Amniotic stem cell (primary cell): ENCODE data around the gene SERPINA4.
"Not testable (repeated sequence)": the region's sequence is repeated elsewhere in the genome, so short reads cannot be mapped to it uniquely, and the experiment has no call there.

Source experiments
- DNase-seq: peaks from one replicate; lab custom pipeline; 2025; lab: John Stamatoyannopoulos, UW

The SERPINA4 gene

DNA sequence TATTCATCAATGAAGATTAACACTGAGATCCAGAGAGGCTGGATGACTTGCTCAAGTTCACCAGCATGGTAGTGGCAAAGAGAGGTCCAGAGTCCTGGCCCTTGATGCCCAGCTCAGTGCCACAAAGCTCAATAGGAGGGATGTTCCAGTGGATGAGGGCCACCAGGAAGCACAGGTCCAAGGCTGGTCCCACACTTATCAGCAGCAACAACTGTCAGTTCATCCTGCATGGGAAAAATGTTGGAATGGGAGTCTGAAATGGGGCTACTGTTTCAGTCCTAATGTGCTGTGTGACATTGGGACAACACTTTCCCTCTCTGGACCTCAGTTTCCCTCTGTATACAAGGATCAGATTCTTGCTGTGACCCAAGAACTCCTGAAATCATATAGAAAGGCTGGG, 31.2 kb downstream of the SERPINA4 start:
- DNase-seq = no peak

DNA sequence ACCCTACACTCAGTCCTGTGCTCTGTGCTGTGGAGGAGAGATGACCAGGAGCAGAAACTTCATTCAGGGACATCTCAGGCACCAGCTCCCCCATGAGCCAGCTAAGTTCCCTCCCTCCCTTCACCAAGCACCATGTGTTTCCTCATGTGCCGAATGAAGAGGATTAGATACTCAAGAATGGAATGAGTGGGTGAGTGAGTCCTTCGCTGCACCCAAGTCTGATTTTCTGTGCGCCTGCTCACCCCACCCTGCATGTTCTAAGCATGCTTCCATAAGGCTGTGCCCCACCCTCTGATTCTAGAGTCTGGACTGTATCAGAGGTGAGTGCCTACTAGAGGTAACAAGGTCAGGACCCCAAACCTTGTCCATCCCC, 32.1 kb downstream of the SERPINA4 start:
- DNase-seq = no peak

DNA sequence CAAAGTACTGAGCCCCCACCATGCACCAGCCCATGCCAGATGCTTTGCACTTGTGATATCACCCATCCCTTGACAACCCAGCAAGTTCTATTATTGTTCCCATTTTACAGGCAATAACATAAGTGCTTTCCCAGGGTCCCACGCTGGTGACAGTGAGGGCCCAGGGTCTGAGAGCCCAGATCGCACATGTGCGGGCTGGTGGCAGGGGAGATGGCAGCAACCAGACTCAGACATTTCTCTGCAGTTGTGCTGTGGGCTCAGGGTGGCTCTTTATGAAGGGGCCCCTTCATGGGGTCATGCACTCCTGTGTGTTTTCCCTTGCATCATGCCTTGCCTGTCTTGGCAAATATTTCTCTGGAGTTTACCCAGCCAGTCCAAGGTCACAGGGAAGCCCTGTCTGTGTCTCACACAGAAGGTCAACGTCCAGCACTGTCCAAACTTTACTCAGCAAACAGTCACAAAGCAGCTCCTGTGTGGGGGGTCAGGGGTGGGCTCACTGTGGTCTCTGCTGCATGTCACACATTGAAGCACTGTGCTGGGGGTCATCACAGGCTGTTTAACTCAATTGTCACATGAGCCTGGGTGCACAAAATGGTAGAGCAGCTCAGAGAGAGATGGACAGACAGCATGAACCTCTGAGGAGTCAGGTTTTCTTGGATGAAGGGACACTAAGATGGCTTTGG, 32.6 kb downstream of the SERPINA4 start:
- DNase-seq = no peak

DNA sequence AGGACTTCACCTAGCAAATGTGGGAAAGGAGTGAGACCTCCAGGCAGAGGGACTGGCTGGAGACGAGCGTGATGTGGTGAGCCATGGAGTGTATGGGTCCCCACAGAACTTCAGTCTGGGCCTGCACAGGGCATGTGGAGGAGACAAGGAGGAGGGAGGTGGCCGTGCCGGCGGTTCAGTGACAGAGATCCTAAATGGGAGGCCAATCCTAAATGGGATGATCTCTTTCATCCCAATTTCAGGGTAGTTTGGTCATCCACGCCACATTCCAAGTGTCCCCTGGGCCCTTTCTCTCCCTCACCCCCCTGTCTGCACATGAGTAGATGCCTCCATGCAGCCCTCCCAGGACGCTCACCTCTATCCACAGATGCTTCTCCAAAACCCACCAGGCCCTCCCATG, 33.2 kb downstream of the SERPINA4 start:
- DNase-seq = no peak

DNA sequence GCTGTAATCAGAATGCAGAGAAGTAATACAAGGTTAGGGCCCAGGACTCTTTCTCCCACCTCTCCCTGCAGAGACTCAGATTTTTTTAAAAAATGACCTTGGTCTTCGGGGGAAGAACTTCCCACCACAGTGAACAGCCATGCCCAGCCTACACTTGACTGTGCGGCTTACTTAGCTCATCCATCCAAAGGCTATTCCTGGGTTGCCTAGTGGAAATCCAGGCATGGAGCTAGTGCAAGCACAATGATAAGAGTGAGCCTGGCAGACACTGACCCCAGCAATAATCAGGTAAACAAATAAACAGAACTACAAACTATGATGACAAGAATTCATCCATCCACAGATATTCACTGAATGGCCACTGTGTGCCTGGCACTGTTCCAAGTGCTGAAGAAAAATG, 34.7 kb downstream of the SERPINA4 start:
- no peak for DNase-seq

DNA sequence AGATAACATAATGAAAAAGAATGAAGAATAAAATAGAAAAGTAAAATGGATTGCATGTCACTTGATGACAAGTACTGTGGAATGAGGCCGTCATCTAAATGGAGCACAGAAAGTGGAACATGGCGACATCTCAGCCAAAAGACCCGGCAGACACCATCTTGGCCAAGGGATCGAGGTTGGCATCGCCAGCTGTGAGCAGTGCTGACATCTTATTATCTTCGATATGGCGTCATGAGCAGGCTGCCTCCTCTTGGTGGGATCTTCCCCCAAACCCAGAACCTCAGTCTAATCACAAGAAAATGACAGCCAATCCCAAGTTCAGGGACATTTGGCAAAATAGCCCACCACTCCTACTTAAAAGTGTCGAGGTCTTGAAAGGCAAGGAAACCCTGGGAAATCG, 35.1 kb downstream of the SERPINA4 start:
- no peak for DNase-seq

DNA sequence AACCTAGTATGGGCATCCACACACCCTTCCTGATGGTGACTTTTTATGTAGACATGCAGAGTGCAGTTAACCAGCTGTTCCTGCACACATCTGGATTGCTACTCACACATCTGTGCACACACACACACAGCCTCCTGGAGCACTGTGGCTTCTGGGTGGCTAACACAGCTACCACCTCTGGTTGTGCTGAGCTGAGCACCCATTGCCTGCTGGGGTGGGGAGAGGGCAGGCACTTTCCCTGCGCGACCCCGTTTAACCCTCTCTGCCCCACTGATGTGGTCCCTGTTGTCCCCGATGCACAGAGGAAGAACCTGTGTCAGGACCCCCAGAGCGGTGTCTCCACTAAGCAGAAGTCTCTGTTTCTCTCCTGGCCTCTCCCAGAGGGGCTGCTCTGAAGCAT, 36.5 kb downstream of the SERPINA4 start:
- no peak for DNase-seq

DNA sequence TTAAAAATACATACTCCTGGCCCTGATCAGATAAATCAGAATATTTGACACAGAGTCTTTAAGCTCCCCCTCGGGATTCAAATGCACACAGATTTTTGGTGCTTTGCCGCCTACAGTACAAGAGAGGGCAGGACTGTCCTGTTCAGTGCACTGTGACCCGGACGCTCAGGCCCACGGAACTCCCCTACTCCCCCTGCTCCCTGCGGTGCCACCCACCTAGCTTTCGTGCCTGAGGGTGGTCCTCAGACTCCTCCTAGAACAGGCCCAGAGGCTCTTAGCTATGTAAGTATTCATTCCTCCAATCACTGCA, 37.2 kb downstream of the SERPINA4 start:
- DNase-seq = no peak

DNA sequence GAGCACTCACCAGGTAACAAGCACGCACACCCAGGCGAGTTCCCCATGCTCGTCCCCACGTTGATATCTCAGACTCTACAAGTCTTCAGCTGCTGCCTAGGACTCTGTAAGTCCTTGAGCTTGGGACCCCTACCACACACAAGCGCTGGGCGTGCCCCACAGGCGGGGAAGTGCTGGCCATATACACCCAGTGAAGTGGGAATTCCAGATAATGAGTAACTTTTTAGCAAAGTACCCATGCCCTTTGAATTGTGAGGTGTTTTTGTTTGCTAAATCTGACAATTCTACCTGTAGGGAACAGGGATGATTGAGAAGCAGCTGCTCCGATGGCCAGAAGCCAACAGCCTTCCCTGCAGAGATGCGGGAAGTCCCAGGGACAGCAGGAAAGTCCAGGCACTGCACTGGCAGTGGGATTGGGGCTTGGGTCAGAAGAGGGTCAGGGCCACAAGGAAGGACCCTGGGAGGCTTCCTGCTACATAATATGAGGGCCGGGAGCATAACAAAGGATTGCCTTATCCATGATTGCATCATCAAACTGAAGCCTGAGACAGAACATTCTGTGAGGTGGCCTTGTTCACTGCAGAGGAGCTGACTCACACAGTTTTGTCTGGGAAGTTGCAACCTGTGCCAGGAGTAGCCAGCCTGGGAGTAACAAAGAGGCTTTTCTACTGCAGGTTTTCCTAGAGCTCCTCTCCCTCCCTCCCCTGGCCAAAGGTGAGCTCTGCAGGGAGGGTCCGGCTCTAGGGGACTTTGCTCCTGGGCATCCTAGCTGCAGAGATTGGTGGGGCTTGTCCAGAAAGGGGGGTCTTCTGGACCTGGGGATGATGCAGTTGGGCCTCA, 37.8 kb downstream of the SERPINA4 start:
- peak; percentile 65 for DNase-seq

DNA sequence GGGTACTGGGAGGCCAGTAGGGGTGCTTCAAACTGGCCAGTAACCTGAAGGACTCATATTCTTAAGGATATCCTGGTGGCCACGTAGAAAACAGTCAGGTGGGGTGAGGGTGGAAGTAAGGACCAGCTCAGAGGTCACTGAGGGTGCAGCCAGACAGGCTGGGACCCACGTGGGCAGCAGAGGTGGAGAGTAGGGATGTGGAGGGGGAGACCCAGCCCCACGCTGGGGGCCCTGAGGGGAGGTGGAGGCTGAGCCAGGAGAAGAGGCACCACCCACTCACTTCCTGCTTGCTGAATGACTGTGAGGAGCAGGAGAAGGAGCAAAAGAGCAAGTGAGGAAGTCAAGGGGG, 38.4 kb downstream of the SERPINA4 start:
- no peak for DNase-seq

DNA sequence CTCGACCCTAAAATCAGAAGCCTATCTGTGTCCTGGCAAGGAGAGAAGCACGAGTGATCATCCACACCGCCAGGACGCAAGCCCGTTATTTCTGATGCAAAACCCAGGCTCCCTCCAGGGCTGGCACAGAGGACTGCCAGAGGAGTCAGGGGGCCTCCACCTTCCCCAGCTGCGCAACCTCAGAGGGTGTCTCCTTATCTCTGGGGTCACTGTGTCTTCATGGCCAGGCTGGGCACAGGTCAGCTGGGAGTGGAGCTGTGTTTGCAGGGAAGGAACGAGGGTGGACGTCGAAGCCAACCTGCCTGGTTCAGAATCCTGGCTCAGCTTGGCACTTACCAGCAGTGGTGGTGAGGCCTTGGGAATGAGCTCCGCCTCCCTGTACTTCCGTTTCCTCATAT, 38.9 kb downstream of the SERPINA4 start:
- DNase-seq = no peak

DNA sequence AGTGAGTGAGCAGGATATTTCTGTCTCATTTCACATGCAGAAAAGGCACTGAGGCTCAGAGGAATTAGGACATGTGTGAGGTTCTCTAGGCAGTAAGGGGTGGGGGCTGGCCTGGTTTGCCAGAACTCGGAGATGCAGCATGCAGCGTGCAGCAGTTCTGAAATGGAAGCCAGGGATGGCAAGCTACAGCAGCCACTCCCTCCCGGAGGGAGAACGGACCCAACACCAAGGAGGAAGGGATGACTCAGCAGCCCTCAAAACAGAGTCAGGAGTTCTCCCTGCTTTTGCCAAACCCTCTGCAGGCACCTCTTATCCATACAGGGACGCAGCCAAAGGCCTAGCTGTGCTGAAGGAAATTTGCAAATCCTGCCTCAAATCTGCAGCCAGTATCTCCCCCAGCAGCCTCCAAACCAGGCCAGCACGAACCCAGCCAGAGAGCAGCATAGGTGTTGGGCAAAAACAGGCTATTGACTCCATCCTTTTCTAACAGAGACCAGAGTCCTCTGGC, 40.7 kb downstream of the SERPINA4 start:
- DNase-seq = peak; percentile 47

DNA sequence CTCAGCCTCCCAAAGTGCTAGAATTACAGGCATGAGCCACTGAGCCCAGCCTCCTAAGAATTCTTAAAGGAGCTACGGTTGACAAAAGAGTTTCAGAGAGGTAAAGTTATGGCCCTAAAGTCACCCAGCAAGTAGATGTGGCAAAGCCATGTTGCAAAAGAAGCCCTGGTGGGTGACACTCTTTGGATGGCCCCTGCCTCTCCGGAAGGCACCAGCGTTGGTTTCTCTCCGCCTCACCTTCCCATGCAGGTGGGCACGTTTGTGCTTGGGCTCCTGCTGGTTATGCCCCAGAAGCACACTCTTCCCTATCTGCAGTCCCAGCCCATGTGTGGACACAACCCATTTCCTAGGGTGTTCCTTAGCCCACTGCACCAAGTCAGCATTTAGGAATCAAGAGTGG, 41.5 kb downstream of the SERPINA4 start:
- DNase-seq = no peak

DNA sequence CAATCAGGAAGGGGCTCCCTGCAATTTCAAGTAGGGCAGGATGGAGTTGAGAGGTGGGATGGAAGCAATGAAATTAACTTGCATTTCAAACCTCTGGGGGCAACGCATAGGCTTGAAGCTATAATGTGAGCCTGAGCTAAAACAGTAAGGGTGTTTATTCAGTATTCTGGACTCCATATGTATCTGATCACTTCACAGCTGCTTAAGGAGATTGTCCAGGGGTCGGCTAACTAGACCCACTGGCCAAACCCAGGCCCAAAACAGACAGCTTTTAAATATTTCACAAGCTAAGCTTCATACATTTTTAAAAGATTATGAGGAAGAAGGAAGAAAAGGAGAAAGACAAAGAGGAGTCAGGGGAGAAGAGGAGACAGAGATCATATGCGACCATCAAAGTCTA, 44.1 kb downstream of the SERPINA4 start:
- DNase-seq = no peak

DNA sequence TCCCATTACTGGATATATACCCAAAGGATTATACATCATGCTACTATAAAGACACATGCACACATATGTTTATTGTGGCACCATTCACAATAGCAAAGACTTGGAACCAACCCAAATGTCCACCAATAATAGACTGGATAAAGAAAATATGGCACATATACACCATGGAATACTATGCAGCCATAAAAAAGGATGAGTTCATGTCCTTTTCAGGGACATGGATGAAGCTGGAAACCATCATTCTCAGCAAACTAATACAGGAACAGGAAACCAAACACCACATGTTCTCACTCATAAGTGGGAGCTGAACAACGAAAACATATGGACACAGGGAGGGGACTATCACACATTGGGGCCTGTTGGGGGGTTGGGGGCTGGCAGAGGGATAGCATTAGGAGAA, 47.7 kb downstream of the SERPINA4 start:
- not testable (repeated sequence) for DNase-seq

DNA sequence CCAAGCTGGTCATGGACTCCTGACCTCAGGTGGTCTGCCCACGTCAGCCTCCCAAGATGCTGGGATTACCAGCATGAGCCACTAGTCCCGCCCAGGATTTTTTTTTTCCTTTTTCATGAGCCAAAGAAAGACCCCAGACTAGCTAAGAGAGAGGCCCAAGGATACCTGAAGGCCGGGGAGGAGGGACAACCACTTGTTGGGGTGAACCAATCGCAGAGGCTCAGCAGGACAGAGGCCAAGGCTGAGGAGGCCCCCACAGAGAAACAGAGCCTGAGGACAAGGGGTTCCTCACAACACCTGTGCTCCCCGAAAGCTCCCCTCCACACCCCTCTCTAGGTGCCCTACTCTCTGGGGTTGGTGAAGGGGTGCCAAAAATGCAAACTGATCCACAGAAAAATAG, 49.9 kb downstream of the SERPINA4 start:
- no peak for DNase-seq

DNA sequence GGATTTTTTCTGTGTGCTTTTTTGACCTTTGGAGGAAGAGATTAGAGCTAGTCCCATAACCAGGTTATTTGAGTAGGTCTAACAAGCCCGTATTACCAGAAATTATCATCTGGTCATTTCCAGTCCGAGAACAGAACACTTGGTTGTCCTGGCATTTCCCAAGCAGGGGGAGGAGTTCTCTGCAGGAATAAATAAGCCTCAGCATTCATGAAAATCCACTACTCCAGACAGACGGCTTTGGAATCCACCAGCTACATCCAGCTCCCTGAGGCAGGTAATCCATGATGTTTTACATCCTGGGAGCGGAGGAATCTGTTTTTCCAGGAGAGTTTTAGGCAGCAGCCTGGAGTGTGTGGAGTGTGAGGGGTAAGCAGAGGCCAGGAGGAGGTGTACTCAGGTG, 50.9 kb downstream of the SERPINA4 start, which contains the start of gene SERPINA3:
Gene SERPINA3, plus strand, starts transcription at position 218 of the 400 bp plus-strand sequence. CDS start 2,051 bp downstream, outside the sequence.
- DNase-seq = no peak

DNA sequence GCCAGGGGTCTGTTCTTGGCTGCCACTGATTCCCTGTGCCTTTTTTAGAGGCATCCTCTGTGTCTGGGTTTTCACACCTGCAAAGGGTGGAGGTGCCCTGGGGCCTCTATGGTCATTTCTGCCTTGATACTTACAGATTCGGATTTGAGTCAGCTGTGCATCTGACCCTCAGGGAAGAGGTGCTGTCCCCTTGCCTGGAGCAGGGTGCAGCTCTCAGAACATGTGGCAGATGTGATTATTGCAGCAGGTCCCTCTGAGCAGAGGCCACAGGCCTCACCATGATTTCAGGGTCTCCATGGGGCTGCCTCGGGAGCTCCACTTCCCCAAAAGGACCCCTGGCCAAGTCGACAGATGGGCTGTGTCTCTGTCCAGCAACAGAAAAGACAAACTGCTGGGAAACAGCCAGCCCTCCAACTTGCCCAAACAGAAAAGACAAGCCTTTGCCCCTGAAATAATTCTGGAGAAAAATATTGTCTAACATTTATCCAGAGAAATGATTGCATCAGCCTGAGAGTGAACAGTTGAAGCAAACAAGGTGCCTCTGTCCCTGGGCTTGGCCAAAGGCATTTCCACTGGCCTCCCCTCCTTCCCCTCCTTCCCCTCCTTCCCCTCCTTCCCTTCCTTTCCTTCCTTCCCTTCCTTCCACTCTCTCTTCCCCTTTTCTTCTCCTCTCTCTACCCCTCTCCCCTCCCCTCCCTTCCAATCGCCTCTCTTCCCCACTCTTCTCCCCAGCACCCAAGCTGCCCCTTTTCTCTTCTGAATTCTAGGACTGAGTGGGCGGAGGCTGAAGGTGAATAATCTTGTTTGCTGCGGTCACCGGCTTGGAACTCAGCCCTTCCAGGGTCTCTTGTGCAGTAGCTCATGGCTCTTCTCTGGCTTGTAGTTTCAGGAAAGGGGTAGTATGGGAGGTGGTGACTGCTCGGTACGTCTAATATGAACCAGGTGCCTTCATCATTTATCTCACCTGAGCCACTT, 51.6 kb downstream of the SERPINA4 start:
- DNase-seq = no peak

DNA sequence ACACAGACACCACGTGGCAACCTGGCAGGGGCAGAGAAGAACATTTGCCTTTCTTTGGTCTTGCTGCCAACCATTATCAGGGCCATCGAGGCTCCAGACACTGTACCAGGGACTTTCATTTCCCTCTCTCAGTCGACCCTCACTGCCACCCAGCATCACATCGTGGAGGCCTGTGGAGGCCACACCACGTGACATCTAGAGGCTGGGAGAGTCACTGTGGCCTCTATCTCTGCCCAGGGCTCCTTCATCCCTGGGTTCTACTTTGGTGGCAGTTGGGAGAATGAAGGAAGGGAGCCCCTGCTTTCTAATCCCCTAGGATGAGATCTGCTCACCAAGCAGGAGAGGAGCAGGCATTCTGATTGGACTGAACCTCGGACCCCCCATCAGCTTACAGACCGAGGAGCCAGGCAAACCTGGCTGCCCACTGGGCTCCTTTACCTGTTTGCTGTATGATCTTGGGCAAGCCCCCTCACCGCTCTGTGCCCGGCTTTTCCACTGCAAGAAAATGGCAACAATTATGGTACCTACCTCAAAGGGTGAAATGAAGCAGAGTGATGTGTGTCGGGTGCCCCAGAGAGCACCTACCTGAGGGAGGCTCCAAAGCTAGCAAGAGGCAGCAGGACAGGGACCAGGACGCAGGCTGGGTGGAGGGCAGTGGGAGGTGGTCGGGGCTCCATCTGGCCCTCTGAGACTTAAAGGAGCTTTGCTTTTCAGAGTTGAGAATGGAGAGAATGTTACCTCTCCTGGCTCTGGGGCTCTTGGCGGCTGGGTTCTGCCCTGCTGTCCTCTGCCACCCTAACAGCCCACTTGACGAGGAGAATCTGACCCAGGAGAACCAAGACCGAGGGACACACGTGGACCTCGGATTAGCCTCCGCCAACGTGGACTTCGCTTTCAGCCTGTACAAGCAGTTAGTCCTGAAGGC, 52.7 kb downstream of the SERPINA4 start:
- no peak for DNase-seq

DNA sequence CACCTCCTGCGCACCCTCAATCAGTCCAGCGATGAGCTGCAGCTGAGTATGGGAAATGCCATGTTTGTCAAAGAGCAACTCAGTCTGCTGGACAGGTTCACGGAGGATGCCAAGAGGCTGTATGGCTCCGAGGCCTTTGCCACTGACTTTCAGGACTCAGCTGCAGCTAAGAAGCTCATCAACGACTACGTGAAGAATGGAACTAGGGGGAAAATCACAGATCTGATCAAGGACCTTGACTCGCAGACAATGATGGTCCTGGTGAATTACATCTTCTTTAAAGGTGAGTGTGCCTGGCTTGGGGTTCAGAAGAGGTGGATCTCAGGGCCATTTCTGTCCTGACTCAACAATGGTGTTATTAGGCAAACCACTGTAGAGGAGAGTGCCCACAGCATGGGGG, 53.6 kb downstream of the SERPINA4 start:
- DNase-seq = no peak

DNA sequence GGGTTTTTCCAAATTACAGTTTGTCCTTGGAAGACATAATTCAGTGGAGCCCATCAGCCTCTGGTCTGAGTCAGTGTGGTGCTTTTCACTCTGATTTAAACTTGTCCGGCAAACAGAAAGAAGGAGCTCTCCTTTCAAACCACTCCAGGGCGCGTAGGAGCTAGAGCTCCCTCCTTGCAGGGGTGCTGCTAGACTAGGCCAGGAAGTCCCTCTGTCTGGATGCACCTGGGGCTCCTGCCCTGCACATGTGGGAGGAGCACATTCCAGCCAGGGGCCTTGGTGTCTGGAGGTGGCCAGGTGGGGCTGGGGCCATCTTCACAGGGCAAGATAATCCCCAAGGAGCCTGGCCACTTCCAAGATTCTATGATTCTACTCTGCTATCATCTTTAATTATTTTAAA, 54.0 kb downstream of the SERPINA4 start:
- no peak for DNase-seq
